GM18870 (cell line): ENCODE data around the gene TNFRSF1A.
"Not testable (repeated sequence)": the region's sequence is repeated elsewhere in the genome, so short reads cannot be mapped to it uniquely, and the experiment has no call there.

Experiments
- ATAC-seq: cut with Tn5 transposase; IDR thresholded peaks from one replicate; pipeline ENCODE4 v1.9.1; 2021; ENCODE audit warnings: moderate library complexity; ENCODE audit not compliant: unreplicated experiment

The TNFRSF1A gene

DNA sequence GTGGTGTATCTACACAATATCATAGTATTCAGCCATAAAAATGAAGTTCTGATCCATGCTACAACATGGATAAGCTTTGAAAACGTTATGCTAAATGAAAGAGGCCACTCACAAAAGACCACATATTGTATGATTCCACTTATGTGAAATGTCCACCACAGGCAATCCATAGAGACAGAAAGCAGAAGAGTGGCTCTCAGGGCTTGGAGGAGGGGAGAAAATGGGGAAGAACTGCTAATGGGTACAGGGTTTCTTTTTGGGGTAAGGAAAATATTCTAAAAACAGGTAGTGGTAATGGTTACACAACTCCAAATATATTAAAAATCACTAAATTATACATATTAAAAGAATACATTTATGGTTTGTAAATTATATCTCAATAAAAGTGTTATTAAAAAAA, 17.0 kb upstream of the TNFRSF1A start:
- no peak for ATAC-seq

DNA sequence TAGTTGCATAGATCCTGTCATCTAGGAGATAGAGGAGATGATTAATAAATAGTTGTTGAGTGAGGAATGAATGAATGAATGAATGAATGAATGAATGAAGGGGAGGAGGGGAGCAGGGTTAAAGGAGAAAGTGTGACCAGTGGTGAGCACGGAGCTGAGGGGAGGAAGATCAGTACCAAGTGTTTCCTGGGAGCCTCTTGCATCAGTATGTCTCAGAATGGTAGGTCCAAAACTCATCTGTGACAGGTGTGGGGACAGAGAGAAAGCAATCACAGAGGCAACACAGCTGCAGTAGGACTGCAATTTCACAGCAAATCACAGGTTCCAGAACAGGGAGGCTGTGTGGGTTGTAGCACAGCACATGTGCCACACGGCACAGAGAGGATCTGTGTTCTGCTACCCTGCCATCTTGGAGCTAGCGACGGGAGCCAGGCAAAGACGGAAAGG, 14.5 kb upstream of the TNFRSF1A start:
- no peak for ATAC-seq

DNA sequence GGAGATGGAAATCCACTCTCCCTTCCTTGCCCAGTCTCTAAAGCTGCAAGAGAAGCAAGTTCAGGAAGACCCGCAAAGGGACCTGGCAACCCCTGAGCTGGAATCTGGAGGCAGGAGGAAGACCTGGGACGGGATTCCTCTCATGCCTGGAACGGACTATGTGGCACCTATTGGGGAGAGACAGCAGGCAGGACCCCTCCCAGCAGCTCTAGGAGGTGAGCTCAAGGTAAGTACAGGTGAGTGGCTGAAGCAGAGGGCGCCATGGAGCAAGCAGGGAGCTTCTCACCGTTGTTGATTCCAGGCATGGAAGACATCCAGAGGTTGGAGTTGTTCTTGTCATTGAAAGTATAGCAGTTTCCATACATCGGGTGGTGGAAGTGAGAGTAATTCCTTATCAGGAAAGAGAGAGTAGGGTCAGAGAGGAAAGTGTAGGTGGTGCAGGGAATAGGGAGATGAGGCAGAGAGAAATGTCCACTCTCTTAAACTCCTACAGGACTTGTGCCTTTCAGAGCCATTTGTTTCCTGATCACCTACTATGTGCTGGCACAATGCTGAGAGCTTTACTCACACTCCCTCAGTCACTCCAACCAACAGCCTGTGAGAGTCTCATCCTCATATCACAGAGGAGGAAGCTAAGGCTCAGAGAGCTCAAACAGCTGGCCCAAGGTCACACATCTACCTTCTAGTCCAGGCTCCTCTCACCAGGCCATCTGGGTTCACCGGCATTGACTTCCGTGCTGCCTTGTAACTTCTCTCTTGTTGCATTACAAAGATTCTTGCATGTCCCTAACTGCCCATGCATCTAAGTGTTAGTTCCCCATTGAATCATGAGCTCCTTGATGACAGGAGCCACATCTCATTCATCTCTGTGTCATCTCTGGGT, 13.9 kb upstream of the TNFRSF1A start:
- no peak for ATAC-seq

DNA sequence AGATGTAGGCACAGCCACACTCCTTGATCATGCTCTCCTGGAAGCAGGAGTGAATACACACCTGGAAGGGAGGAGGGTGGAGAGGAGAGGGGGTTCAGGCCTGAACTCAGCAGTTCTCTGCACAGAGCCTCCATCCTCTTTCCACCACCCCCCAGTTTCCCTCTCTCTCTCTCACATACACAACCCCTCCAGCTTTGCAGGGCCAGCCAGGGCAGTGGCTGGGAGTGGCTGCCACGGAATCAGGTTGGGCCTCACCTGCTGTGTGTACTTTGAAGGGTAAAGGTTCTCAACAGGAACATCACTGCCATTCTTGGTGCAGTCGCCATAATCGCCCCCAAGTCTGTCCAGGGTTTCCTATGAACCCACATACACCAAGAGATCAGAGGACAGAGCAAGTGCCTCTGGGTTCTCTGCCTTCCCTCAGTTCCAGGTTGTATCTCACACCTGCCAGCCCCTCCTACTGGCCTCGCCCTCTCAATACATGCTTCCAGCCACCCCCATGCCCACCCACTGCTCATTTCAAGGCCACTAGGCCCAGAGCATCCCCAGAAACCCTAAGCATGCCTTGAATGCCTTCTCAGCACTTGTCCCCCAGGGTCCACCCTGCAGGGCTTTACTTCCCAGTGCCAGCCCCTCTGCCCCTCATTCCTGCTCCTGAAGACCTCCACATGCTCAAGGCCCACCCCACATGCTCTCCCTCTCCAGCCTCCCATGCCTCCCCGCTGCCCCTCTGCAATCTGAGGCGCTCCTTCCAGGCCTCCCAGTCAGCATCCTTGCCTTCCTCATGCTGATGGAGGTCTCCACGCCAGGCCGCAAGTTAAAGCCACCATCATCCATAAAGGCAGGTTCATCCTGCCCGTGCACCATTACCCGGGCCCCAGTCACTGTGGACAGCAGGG, 12.9 kb upstream of the TNFRSF1A start:
- ATAC-seq = no peak

DNA sequence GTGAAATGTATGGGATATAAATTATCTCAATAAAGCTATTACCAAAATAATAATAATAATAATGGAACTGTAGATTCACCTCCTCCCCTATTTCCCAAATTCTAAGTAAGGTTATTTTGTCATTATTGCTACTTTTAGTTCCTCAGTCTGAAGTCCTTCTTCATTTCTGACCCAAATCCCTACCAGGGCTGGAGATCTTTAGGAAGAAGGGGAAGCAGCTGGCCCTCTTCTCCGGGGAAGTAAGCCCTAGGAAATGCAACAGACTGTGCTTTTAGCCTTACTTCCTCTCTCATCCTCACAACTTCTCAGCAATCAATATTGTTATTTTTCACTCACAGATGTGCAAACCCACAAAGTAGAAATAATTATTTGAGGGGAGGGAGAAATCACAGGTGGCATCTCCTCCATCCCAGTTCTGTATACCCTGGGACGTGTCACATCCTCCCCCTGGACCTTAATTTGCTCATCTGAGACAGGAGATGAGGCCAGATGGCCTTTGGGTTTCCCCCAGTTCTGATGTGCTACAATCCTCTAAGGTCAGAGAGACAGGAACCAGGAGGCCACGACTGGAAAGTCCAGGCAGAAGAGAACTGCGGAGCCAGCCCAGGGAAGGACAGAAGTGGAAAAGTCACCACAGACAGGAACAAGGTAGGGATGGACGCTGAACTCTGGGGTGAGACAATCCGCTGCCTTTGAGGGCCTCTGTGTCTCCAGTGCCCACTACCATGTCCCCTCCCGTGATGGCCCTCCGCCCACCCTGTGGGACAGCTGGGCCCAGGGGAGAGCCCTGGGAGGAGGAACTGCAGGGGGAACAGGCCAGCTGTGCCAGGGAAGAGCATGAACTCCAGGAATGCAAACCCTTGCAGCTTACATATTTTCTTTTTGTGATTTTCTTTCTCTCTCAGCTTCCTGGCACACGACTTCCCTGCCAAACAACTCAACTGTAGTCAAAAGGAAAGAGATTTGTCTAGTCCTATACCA, 10.6 kb upstream of the TNFRSF1A start:
- no peak for ATAC-seq

DNA sequence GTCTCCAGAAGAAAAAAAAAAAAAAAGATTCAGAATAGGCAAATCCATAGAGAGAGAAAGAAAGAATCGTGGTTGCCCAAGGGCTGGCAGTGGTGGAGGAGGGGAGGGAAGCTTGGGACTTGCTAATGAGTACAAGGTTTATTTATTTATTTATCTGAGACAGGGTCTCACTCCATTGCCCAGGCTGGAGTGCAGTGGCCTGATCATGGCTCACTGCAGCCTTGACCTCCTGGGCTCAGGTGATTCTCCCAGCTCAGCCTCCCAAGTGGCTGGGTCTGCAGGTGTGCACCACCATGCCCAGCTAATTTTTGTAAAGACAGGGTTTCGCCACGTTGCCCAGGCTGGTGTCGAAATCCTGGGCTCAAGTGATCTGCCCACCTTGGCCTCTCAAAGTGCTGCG, 9.7 kb upstream of the TNFRSF1A start:
- ATAC-seq = no peak

DNA sequence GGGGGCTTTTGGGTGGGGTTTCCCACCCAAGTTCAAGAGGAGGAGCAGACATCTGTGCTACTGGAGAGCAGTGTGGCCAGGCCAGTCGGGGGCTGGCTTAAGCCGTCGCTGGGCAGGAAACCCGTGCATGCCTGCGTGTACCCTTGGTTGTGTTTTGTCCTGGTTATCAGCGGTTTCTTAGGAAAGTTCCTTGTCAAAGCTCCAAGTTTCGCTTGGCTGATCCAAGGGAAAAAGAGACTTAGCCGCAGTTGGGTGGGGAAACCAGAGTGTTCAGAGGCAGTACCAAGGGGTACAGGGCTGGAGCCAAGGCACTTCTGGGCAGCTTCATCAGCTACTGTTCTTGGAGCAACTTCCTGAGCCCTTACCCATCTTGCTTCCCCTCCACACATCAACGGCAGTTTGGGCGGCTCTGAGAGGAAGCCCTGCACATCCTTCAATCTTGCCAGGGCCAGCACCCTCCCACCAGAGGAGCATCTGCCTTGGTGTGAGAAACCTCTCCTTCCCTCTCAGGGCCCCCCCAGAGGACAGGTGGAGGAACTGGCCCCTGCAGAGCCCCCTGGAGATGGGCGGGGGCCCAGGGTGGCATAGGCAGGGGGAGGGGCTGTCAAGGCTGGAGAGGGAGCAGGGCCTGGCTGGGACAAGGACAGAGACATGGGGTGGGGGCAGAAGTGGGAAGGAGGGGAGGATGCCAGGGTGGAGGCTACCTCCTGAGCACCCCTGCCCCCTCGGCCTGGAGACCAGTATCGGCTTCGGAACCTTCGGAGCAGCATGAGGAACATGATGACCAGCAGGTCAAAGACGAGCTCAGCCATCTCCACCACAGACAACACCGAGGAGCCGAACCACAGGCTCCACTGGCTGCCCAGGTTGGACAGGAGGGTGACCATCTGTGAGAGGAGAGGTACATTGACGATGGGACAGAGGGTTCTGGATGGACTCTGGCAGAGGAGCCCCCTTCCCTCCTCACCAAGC, 5.8 kb upstream of the TNFRSF1A start:
- ATAC-seq = no peak

DNA sequence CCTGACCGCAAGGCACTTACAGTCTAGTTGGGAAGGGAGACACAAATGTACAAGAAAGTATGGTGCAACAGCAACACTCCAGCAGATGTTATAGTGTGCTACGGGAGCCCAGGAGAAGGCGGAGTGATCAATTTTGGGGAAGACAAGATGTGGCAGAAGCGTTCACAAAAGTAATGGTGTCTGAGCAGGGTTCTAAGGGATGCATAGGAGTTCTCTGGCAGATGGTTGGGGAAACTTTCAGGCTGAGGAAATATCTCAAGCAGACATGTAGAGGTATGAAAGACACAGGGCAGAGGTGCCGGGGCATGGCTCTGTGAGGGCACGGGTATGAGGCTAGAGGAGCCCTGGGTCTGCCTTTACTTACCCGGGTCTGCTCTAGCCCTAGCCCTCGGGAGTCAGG, 5.1 kb upstream of the TNFRSF1A start:
- no peak for ATAC-seq

DNA sequence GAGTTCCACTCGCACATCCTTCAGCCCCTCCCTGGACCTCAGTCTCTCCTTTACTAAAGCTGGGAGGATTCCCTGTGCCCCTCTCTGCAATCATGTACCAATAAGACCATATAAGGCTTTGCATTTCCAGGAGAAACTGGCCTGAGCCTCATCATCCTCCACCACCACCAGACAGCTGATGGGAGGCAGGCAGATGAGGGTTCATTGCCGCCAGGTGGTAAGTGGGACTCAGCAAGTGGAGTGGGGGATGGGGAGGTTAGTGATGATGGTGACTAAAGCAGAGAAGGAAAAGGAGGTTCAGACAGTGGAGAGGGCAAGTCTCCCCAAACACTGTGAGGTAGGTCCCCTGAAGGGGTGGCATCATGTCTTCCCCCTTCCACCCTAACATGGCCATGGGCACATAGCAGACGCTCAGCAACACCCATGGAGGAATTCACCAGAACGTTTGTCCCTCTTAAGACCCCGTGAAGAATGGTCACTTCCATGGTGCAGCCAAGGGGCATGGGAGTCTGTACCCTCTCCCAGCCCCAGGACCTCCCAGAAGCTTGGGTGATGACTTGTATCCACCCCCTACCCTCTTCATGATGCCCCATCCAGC, 4.5 kb upstream of the TNFRSF1A start:
- no peak for ATAC-seq

DNA sequence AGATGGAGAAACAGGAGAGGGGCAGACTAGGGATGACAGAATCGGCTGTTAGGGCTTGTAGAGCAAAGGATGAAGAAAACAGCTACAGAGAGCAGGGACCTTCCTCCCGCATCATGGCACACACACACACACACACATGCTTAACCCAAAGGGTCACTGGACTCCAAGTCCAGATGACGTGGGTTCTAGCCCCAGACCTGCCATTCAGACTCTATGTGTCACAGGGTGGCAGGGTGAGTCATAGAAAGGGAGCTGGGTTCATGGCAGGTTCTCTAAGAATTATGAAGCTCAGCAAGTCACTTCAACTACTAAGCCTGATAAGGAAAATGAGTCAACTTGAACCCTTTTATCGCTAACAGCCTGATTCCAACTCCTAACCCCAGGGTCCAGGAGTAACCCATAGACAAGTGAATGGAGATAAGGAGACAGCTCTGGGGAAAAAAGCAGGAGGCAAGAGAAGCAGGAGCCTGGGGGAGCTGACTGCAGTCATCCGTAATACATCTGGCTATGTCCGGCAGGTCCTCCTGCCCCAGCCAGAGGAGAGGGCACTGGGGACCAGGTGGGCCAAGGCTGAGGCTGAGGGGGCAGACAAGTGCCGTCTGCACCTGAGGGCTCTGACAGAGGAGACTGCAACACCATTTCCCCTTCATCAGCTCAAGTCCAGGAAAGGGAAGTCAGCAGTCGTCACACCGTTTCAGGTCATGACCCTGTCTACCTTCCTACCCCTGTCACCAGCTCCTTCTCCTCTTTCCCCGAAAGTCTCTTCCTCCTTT, 3.6 kb upstream of the TNFRSF1A start:
- ATAC-seq = no peak

DNA sequence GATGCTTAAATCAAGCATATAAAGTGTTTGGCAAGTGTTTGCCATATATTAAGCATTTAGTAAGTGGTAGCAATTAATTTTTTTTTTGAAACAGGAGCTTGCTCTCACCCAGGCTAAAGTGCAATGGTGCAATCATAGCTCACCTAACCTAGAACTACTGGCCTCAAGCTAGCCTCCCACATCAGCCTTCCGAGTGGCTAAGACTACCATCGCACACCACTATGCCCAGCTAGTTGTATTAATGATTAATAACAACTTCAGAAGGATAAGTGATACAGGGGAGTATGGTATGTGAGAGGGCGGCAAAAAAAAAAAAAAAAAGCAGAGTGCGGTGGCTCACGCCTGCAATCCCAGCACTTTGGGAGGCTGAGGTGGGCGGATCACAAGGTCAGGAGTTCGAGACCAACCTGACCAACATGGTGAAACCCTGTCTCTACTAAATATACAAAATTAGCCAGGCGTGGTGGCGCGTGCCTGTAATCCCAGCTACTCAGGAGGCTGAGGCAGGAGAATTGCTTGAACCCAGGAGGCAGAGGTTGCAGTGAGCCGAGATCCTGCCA, 2.3 kb upstream of the TNFRSF1A start:
- not testable (repeated sequence) for ATAC-seq

DNA sequence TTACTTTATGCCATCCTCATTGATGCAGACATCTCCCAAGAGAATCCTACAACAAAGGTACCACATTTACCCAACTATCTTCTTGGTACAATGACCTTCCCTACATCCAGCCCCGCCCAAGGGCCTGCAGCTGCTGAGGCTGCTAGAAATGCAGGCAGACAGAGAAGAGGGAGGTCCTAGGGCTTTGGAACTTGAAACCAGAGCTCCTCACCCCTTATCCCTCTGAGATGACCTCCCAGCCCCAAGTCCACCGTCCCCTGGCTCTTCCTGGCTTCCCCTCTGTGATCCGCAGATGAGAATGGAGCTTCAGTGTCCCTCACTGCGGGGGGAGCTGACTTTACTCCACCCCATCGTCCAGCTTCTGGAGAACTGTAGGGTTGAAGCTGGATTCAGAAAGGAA, 1.6 kb upstream of the TNFRSF1A start:
- ATAC-seq = no peak

DNA sequence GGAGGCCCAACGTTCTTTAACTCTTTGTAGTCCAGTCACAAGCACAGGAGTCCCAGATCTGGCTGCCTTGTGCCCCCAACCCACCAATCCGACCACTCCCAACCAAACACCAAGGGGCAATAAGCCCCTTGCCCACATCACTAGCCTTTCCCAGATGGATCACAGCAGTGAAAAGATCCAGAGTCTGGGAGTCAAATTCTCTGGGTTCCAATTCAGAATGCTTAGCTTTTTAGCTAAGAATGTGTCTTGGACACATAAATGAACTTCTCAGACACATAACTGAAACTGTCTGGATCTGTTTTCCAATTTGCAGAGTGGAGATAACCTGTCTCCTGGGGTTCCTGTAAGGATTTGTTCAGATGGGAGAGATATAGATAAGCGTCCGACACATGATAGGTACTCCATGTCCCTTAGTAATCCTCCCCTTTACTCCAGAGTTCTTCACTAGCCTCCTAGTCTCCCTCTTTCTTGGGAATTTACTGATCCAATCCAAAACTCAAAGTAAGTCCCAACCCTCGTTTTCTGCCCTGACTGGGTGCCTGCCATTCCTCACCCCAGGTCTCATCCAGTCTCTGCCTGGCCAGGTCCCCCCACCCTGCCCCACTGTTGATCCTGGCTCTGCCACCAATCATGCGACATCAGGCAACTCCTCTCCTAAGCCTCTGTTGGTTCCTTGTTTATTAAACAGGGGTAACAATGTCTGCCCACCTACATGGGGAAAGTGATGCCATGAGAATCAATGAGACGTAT, 439 bp upstream of the TNFRSF1A start:
- ATAC-seq = no peak

DNA sequence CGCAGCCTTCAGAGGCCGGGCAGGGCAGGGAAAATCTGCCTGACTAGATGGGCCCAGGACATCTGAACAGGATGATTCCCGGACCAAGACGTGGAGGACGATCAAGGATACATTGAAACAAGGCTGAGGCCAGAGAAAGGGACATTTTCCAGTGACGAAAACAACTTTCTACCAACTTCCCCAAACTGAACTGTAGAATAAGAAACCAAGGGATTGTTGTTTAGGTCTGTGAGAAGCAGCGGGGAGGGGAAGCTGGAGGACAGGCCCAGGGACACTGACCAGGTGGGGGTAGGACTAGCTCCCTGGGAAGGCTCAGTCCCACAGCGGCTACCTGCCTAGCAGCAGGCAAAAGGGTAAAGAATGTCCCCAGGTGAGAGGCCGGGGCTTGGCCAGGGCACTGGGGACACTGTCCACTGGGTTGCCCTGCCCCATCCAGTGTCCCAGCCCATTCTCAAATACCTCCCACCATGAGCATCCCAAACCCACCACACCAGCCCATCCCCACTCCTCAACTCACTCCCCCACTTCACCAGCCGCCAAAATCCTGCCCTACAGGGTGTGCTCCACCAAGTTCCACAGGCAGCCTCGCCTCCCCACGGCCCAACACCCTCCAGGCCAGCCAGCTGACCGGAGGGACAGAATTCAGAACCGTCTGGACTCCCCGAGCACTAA, 995 bp downstream of the TNFRSF1A start:
- ATAC-seq = no peak

DNA sequence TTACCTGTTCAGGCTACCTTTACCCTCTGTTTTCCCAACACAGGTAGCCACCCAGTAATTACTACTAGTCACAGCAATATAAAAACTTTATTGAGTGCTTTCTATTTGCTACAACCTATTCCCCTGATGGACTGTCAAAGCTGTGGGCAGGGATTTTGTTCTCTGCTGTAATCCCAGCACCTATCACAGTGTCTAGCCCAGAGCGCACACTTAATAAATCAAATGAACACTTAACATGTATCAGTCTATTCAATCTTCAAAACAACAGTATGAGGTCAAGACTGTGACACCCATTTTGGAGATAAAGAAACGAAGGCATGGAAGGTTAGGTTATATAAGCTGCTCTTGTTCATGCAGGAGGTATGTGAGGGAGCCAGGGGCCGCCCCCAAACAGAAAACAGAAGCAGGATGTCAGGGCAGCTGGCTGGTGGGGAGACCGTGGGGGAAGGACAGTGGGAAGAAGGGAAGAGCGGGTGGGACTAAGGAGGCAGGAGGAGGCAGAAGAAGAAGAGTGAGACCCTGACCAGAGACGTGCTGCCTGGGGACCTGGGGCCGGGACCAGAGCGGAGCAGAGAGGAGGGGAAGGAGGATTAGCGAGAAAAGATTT, 1.7 kb downstream of the TNFRSF1A start:
- ATAC-seq = no peak

DNA sequence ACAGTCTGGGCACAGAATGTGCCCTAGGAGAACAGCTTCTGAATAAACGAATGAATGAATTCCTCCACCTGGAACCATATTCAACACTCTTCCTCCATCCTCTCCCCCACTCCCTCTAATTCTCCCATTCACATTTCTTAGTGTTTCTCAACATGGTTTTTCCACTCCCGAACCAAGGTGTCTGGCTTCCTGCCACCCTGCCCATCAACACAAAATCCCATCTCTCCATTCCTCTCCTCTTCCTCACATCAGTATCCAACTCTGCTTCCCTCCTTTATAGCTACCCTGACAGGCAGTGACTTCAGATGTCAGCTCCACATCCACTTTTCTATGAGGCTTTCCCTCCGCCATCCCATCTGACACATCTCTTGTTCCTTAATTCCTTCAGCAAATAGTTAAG, 2.9 kb downstream of the TNFRSF1A start:
- no peak for ATAC-seq
